Ovary (tissue), 9 donors: ENCODE measurements around the gene TNS1. TPM values are rescaled to one million over a fixed set of nuclear protein-coding genes. Genes with fewer than 3 reads are reported as not detected.

Experiments
- DNase-seq, 5 donors: peaks; one replicate each; pipeline ENCODE4 v3.0.0-alpha.2; 2019 to 2020
- H3K27ac ChIP-seq, 2 donors: fragments of 200-600 bp; one replicate each; pipeline versions ENCODE4 v1.5.1 to v1.8.0; 2019 to 2022
- H3K27me3 ChIP-seq: fragments of 200-600 bp; one replicate; pipeline ENCODE4 v1.8.0; 2022
- H3K36me3 ChIP-seq: fragments of 200-600 bp; sonication (generic); one replicate; pipeline ENCODE4 v1.5.1; 2019
- H3K4me1 ChIP-seq: one replicate; pipeline ENCODE4 v1.8.1; 2013; ENCODE audit warnings: mild to moderate bottlenecking, moderate library complexity; ENCODE audit not compliant: insufficient read depth
- H3K4me3 ChIP-seq: fragments of 200-600 bp; sonication (generic); one replicate; pipeline ENCODE4 v1.5.1; 2017
- H3K9me3 ChIP-seq, 2 donors: fragments of 200-600 bp in 1 of 2; sonication (generic) in 1 of 2; one replicate each; pipeline versions ENCODE4 v1.5.1 to v1.8.1; 2013 to 2019; ENCODE audit warnings: mild to moderate bottlenecking in 1 of 2, moderate library complexity in 1 of 2
- CTCF ChIP-seq, 3 donors: fragments of 450-650 bp in 2 of 3; fragments of 200-600 bp in 1 of 3; IDR thresholded peaks; one replicate each; pipeline versions ENCODE4 v1.5.1 to v1.8.0; 2016 to 2022; ENCODE audit warnings: antibody characterized with exemption in 3 of 3, mild to moderate bottlenecking in 1 of 3
- EP300 ChIP-seq: sonication (generic); formaldehyde crosslinking; IDR thresholded peaks from one replicate; pipeline ENCODE4 v1.6.1; 2017; ENCODE audit warnings: antibody characterized with exemption
- POLR2A ChIP-seq: fragments of 450-650 bp; IDR thresholded peaks from one replicate; pipeline ENCODE4 v1.6.1; 2017; ENCODE audit warnings: antibody characterized with exemption, mild to moderate bottlenecking, moderate library complexity
- WGBS, 3 donors: extraction: QIAGEN DNeasy Blood & Tissue Kit in 1 of 3; methylation state at CpG; one replicate each; pipeline versions ENCODE4 v1.1.5 to v1.1.7; 2013 to 2017; 5-methylcytosine and 5-hydroxymethylcytosine counted together
- intact Hi-C, 4 donors: fragments of 100-400 bp; cut with DNase I; formaldehyde crosslinking; loops; one replicate each; pipeline versions ENCODE4 v1.11.0 to v1.15.1; 2022 to 2023
- polyA plus RNA-seq, 2 donors: library from polyadenylated mRNA; stranded (reverse); fragments of 200-250 nt in 1 of 2; fragments of 350-450 nt in 1 of 2; fragmentation: Illumina TruSeq in 1 of 2; extraction: RNeasy Lipid Tissue Mini Kit (QIAGEN cat#74804) in 1 of 2; gene quantifications; one replicate each; pipeline ENCODE4 v1.2.3, GENCODE V29; 2013 to 2014
- total RNA-seq, 7 donors: library from RNA; depleted of rRNA in 2 of 7; stranded (reverse); fragments of >200 nt in 2 of 7; fragmentation: NEBNext Ultra II Directional in 3 of 7; extraction: Animal tissue kit (Norgen Biotek cat#: 25700) in 3 of 7; gene quantifications; one replicate each; pipeline versions ENCODE4 v1.1.0 to v1.2.4, GENCODE V29; 2016 to 2023
- donor health status: DM: no; HTN: no; CAD: no; lungs with moderate emphysema.
- donor health status: DM: no; HTN: no; CAD: no.
- donor health status: Bipolar disorder and iron deficiency.
- donor health status: DM: yes; HTN: yes; CAD: no.
- donor health status: DM: no; HTN: no; CAD: no.
- donor health status: DM: yes; HTN: yes; CAD: no.

Gene TNS1
- total and polyA plus RNA-seq, 9 donors, result 140 to 568 (median 356) TPM

DNA sequence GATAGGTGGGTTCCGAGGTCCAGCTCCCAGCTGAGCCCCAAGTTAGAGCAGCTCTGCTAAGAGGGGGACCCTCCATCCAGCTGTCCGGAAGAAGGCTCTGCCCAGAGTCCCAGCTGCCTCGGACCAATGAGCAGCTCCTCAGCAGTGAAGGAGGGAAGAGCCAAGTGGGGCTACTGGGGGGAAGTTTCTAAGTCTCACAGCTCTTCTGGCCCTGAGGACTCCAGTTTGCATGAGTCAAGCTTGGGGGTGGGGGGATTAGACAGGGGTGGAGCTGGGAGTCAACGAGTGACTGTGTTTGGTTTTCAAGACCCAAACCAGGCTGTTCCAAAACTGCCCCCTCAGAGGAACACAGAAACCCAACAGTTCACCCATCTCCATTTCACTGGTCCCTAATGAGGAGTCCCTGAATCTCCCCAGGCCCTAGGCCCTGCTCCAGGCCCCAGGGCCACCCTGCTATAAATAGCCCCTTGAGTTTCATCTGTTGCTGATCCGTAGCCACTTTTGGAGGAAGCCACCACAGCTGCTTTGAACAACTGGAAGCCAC lies 100.9 kb downstream of the TNS1 start:
- 19 to 36% (median 23%) methylated on average over 5 of the region's 5 CpGs for WGBS, 3 donors
- Histone ChIP-seq H3K36me3 (no peaks in the 10 kb centered on the region), H3K9me3 (no peaks in the 10 kb centered on the region), H3K4me1 (peaks cover 63% of the 10 kb centered on the region), H3K4me3 (peak overlapping the region; percentile 9), H3K27ac (peak overlapping the region; percentile 51 to 97), H3K27me3 (no peaks in the 10 kb centered on the region)
- DNase-seq, result peak in 3 of 5 donors; percentile 54 to 80 (median 64)
- TF ChIP-seq POLR2A (no peak), CTCF (IDR thresholded peaks at IDR 0.05) (no peak), EP300 (no peak)
- intact Hi-C loops, result loop anchor here in 2 of 4 donors (5.0 to 10.0 kb wide), 2 partner anchors 73 to 75 kb away; no protein-coding TSS in a partner anchor

DNA sequence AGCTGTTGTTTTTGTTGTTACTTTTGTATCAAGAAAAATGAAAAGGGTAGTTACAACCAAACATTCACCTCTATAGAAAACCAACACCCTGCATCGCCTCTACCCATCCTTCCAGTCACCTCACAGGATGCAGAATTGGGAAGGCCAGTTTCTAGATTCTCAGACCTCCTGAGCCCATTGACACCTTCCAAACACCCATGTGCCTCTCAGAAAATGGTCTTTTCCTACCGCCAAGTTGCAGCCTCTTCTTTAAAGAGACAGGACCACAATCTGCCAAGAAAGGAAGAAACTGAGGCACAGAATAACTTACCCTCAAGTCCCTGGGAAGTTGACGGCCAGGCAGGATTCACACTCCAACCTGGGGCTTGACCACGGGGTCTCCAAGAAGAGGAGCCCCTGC lies 101.4 kb downstream of the TNS1 start:
- intact Hi-C loops, result loop anchor here in 2 of 4 donors (5.0 to 10.0 kb wide), 2 partner anchors 73 to 76 kb away; no protein-coding TSS in a partner anchor
- H3K4me1 ChIP-seq, result peaks cover 63% of the 10 kb centered on the region
- WGBS, 3 donors, result 74 to 84% (median 79%) methylated on average over 4 of the region's 4 CpGs
- peak overlapping the region; percentile 51 to 97 for H3K27ac ChIP-seq
- no peaks in the 10 kb centered on the region for H3K36me3 ChIP-seq
- TF ChIP-seq EP300, result no peak
- TF ChIP-seq CTCF (IDR thresholded peaks at IDR 0.05), result no peak
- TF ChIP-seq POLR2A, result no peak
- no peaks in the 10 kb centered on the region for H3K27me3 ChIP-seq
- H3K4me3 ChIP-seq, result no peak overlapping the region
- no peaks in the 10 kb centered on the region for H3K9me3 ChIP-seq
- DNase-seq, result peak in 1 of 5 donors; percentile 33

DNA sequence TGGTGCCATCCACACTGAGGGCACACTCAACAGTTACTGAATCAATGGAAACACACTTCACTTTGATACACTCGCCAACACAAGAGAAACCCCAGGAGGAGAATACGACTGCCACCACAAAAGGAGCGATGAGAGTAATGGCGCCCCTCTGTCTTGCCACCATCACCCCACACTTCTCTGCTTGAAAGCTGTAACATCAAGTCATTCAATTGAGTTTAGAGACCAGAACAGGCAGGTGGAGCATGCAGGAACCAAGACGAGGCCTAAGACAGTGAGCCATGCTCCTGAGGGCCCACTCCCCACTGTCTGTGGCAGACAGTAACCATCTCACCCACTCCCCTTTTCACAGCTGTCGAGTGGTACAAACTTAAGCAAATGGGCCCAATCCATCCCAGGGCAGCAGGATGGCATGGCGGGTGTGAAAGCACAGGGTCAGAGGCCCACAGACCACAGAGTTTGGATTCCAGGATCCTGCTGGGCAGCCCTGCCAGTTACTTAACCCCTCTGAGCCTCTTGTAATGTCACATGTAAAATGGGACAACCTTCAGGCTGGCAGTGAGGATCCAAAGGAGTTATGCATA lies 101.9 kb downstream of the TNS1 start:
- Histone ChIP-seq H3K27ac (peak overlapping the region in 1 of 2 donors; percentile 66), H3K4me3 (no peak overlapping the region), H3K27me3 (no peaks in the 10 kb centered on the region), H3K36me3 (no peaks in the 10 kb centered on the region), H3K4me1 (peaks cover 63% of the 10 kb centered on the region), H3K9me3 (no peaks in the 10 kb centered on the region)
- WGBS, 3 donors, result 91 to 94% (median 91%) methylated on average over 7 of the region's 7 CpGs
- DNase-seq, result no peak
- intact Hi-C loops, result loop anchor here in 2 of 4 donors (5.0 to 10.0 kb wide), 2 partner anchors 74 to 76 kb away; no protein-coding TSS in a partner anchor
- TF ChIP-seq EP300 (no peak), CTCF (IDR thresholded peaks at IDR 0.05) (no peak), POLR2A (no peak)

- peak overlapping the region in 1 of 2 donors; percentile 66 for H3K27ac ChIP-seq
- H3K36me3 ChIP-seq, result no peaks in the 10 kb centered on the region
- 72 to 76% (median 74%) methylated on average over 16 of the region's 16 CpGs for WGBS, 3 donors
- H3K9me3 ChIP-seq, result no peaks in the 10 kb centered on the region
- H3K4me1 ChIP-seq, result peaks cover 59% of the 10 kb centered on the region
- H3K4me3 ChIP-seq, result no peak overlapping the region
- intact Hi-C loops, result loop anchor here in 2 of 4 donors (5.0 to 10.0 kb wide), 2 partner anchors 75 to 77 kb away; no protein-coding TSS in a partner anchor
- TF ChIP-seq POLR2A, result no peak
- no peak for TF ChIP-seq EP300
- no peak for TF ChIP-seq CTCF (IDR thresholded peaks at IDR 0.05)
- no peak for DNase-seq
- H3K27me3 ChIP-seq, result no peaks in the 10 kb centered on the region
Measured at GRCh38 chr2:217900010-217900779, 102.6 kb downstream of the TNS1 start.
